K562 (cell line): ENCODE measurements around the gene TMEFF1. TPM values are rescaled to one million over a fixed set of nuclear protein-coding genes. Genes with fewer than 3 reads are reported as not detected.
A peak's percentile ranks its signal among the peaks of the same experiment; 100 is the strongest.

ENCODE experiments used
- ATAC-seq: fragments of 200-7000 bp; cut with Tn5 transposase; 3 replicates; pipeline ENCODE4 v1.9.1; 2020; ENCODE audit warnings: moderate library complexity
- BruUV-seq: library from RNA; stranded (reverse); fragments of 400-500 nt; replicated peaks from 2 replicates; lab custom pipeline; 2021; lab: Mats Ljungman, UMichigan
- CTCF ChIA-PET: fragments of 300-600 bp; formaldehyde crosslinking; extraction: SDS; loops from one replicate; lab custom pipeline; 2021; ENCODE audit warnings: low intra/inter-chr PET ratio; lab: Yijun Ruan, JAX
- POLR2A ChIA-PET: fragments of 300-600, 350-650 bp; sonication (Branson Sonifier 250); formaldehyde crosslinking; extraction: SDS; loops from one replicate; lab custom pipeline; 2021; ENCODE audit warnings: antibody characterized with exemption, inconsistent platforms; lab: Yijun Ruan, JAX
- DNase-seq, 4 experiments: peaks; one replicate each; pipeline versions ENCODE4 v3.0.0 to v3.0.0-alpha.2; 2011 to 2018; ENCODE audit warnings: low spot score in 3 of 4, mixed read lengths in 3 of 4; ENCODE audit errors: extremely low read depth in 1 of 4
- FAIRE-seq: peaks from 2 replicates; lab custom pipeline; 2011; peaks lifted over from hg19 to GRCh38; lab: Jason Lieb, UNC
- H2AFZ ChIP-seq: 2 replicates; pipeline ENCODE4 v1.6.0; 2011; ENCODE audit warnings: low read depth, low read length, control low read depth, inconsistent platforms
- H3K27ac ChIP-seq: fragments of 200-600 bp; 3 replicates; pipeline ENCODE4 v1.8.0; 2011; ENCODE audit warnings: low read depth, mild to moderate bottlenecking, control low read depth, inconsistent platforms, low read length, moderate library complexity, mixed read lengths; ENCODE audit errors: extremely low read depth
- H3K27me3 ChIP-seq, 2 experiments: fragments of 300-600 bp in 1 of 2; 2 replicates in 1 of 2; 3 replicates in 1 of 2; pipeline versions ENCODE4 v1.6.0 to v1.8.0; 2011; ENCODE audit warnings: inconsistent platforms in 2 of 2, low read length in 2 of 2, mild to moderate bottlenecking in 1 of 2, mixed read lengths in 1 of 2, moderate library complexity in 1 of 2; ENCODE audit not compliant: control insufficient read depth in 2 of 2, insufficient read depth in 2 of 2
- H3K36me3 ChIP-seq: fragments of 300-600 bp; 3 replicates; pipeline ENCODE4 v1.8.0; 2011; ENCODE audit warnings: mild to moderate bottlenecking, low read length, inconsistent platforms; ENCODE audit not compliant: control insufficient read depth, insufficient read depth
- H3K4me1 ChIP-seq, 2 experiments: fragments of 200-600 bp in 1 of 2; replicated peaks in 1 of 2; 2 replicates in 1 of 2; 3 replicates in 1 of 2; pipeline versions ENCODE4 v1.5.1 to v1.8.0; 2011; ENCODE audit warnings: inconsistent platforms in 2 of 2, low read length in 2 of 2, mild to moderate bottlenecking in 1 of 2, mixed read lengths in 1 of 2, moderate library complexity in 1 of 2; ENCODE audit not compliant: control insufficient read depth in 2 of 2, insufficient read depth in 2 of 2
- H3K4me2 ChIP-seq: 2 replicates; pipeline ENCODE4 v1.6.1; 2011; ENCODE audit warnings: low read length, control low read depth, inconsistent platforms, mixed read lengths; ENCODE audit not compliant: insufficient read depth
- H3K4me3 ChIP-seq: fragments of 200-600 bp; sonication (generic), shearing (Covaris generic); 2 replicates; pipeline ENCODE4 v1.5.1; 2016; ENCODE audit warnings: control low read depth, inconsistent platforms
- H3K79me2 ChIP-seq: fragments of 200-600 bp; 3 replicates; pipeline ENCODE4 v1.8.0; 2011; ENCODE audit warnings: low read length, inconsistent platforms; ENCODE audit not compliant: control insufficient read depth, insufficient read depth
- H3K9ac ChIP-seq, 2 experiments: 2 replicates each; pipeline versions ENCODE4 v1.6.0 to v1.6.1; 2011; ENCODE audit warnings: low read depth in 2 of 2, low read length in 2 of 2, control low read depth in 1 of 2, inconsistent platforms in 1 of 2, mild to moderate bottlenecking in 1 of 2, mixed read lengths in 1 of 2; ENCODE audit not compliant: insufficient read depth in 1 of 2
- H3K9me1 ChIP-seq: one replicate; pipeline ENCODE4 v1.6.0; 2011; ENCODE audit warnings: inconsistent platforms, mild to moderate bottlenecking, low read length, moderate library complexity; ENCODE audit not compliant: control insufficient read depth, insufficient read depth
- H3K9me3 ChIP-seq: replicated peaks from 2 replicates; pipeline ENCODE4 v1.5.1; 2011; ENCODE audit warnings: low read depth, low read length, inconsistent platforms; ENCODE audit not compliant: control insufficient read depth, insufficient read depth
- H4K20me1 ChIP-seq: replicated peaks from 2 replicates; pipeline ENCODE4 v1.6.1; 2011; ENCODE audit warnings: low read length, inconsistent platforms, mixed read lengths; ENCODE audit not compliant: control insufficient read depth, insufficient read depth
- CEBPB ChIP-seq: fragments of 450-650 bp; IDR thresholded peaks from 2 replicates; pipeline ENCODE4 v1.6.1; 2016; ENCODE audit warnings: missing genetic modification characterization, missing compliant biosample characterization
- CEBPG ChIP-seq, 3 experiments: fragments of 200-800 bp in 1 of 3; sonication (Bioruptor generic) in 1 of 3; sonication (generic) in 1 of 3; formaldehyde crosslinking in 1 of 3; IDR thresholded peaks in 2 of 3; conservative IDR thresholded peaks in 1 of 3; 2 replicates each; pipeline versions ENCODE4 v1.6.1 to v1.8.0; 2016 to 2022; ENCODE audit warnings: missing compliant biosample characterization in 2 of 3, missing genetic modification characterization in 2 of 3, mild to moderate bottlenecking in 1 of 3, missing genetic modification reagents in 1 of 3
- ESRRA ChIP-seq: fragments of 450-650 bp; IDR thresholded peaks from 2 replicates; pipeline ENCODE4 v1.6.1; 2014; ENCODE audit warnings: low read depth, mild to moderate bottlenecking, moderate library complexity, borderline replicate concordance
- SAFB ChIP-seq: fragments of 200-400 bp; formaldehyde crosslinking; IDR thresholded peaks from 2 replicates; pipeline ENCODE4 v1.6.1; 2017; ENCODE audit warnings: low read depth, low read length, borderline replicate concordance
- ZNF644 ChIP-seq: fragments of 200-800 bp; sonication (Bioruptor generic); IDR thresholded peaks from 2 replicates; pipeline ENCODE4 v1.6.1; 2016; ENCODE audit warnings: low read depth, missing genetic modification characterization, missing compliant biosample characterization
- WGBS: fragments of 100-300 bp; shearing (Covaris generic); methylation state at CpG from one replicate; pipeline ENCODE4 v1.1.6; 2016; ENCODE audit warnings: low coverage, mixed read lengths; ENCODE audit not compliant: insufficient coverage; ENCODE audit errors: missing lambda C conversion rate; 5-methylcytosine and 5-hydroxymethylcytosine counted together
- in situ Hi-C: fragments of 300-500 bp; cut with MboI; formaldehyde crosslinking; loops from 4 replicates; pipeline ENCODE4 v1.15.0; 2018; ENCODE audit warnings: inconsistent platforms, mixed read lengths
- intact Hi-C: fragments of 100-400 bp; cut with micrococcal nuclease; formaldehyde crosslinking; loops from 2 replicates; pipeline ENCODE4 v1.14.2; 2022
- polyA plus RNA-seq, 8 experiments: library from polyadenylated mRNA; depleted of rRNA in 4 of 8; stranded (reverse) in 5 of 8; unstranded in 3 of 8; fragments of >200 nt; fragmentation: Nextera tagmentation in 2 of 8; fragmentation: Illumina TruSeq in 1 of 8; extraction: Ambion mirVana in 2 of 8; extraction: Trizol in 1 of 8; gene quantifications; 2 replicates each; pipeline versions ENCODE4 v1.2.1 to v1.2.3, GENCODE V29; 2011 to 2014; ENCODE audit warnings: inconsistent platforms in 1 of 8, missing spikeins in 1 of 8
- total RNA-seq, 7 experiments: library from RNA; depleted of rRNA in 6 of 7; stranded (reverse); fragments of >200 nt in 6 of 7; fragmentation: Illumina TruSeq in 2 of 7; extraction: Trizol in 2 of 7; gene quantifications; 2 replicates each; pipeline versions ENCODE4 v1.2.1 to v1.2.3, GENCODE V29; 2011 to 2021; ENCODE audit warnings: low replicate concordance in 1 of 7

TMEFF1 gene
- total and polyA plus RNA-seq, 9 of the 15 experiments (the other 6 are each of a cell fraction or from before 2014, with no cell fraction given) = 0.07 to 1.1 (median 0.28) TPM; not detected in 2

DNA sequence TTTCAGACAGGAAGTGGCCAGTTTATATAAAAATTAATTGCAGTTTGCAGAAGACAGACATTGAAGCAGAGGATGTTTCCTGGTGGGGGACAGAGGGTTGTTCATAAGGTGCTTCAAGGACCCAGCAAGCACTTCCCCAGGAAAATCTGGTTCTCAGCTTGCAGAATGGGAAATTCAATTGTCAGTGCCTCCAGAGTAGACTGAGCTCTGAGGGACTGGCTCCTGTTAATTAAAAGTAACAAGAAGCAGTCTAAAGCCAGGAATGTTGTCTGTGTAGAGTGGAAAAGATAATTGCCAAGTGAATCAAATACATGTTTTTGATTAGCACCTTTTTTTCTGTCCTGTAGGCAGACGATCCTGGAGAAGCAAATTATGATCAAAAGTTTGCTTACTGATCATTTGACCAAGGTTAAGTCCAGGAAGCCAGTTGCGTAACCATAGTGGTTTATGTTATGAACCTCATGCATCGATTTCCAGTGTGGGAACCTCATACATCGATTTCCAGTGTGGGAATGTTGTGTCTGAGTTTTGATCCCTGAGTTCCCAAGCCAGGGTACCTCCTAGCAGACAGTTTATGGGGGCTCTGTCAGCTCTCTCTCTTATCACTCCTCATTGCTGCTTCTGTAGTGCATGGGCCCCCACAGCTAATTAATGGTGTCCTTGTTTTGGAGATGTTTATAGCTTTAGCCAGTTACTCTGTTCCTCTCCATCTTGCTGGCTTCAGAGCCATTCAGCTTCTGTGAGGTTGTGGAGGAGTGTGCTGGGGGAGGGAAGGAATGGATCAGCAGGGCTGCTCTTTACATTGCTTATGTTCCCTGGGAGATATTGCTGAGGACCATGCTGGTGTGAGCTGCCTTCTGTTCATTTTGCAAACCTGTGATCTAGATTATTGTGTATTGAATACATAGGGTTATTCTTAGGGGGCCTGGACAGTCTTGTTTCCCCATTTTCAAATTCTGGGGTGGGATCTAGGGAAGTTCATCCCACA is 28.9 kb upstream of the TMEFF1 start:
- in situ Hi-C loops = no loop called here
- no peaks in the 10 kb centered on the region for H3K9me1 ChIP-seq
- BruUV-seq = no TSS peak
- WGBS = 58% methylated on average over 4 of the region's 4 CpGs
- peaks cover 34% of the 10 kb centered on the region; the same call in 2 of the 3 replicates for H3K36me3 ChIP-seq
- H4K20me1 ChIP-seq = no peaks in the 10 kb centered on the region
- no peak overlapping the region for H2AFZ ChIP-seq
- no peak overlapping the region for H3K4me2 ChIP-seq
- TF ChIP-seq SAFB (no peak), ZNF644 (no peak), ESRRA (no peak), CEBPG (CRISPR knock-in tag; IDR thresholded peaks at IDR 0.05) (peak; percentile 30; the same call in 1 of the 2 replicates), CEBPG (tag; conservative IDR thresholded peaks at IDR 0.05 in 1 of 2, IDR thresholded peaks at IDR 0.05 in 1 of 2) (peak; percentile 28 to 63; a peak in 2 of 4 replicates), CEBPB (tag) (peak; percentile 84)
- ATAC-seq = peak; percentile 53
- no peak overlapping the region for H3K4me3 ChIP-seq
- H3K4me1 ChIP-seq = no peaks in the 10 kb centered on the region
- H3K9ac ChIP-seq = no peak overlapping the region
- FAIRE-seq = no peak
- no peaks in the 10 kb centered on the region for H3K9me3 ChIP-seq
- H3K27ac ChIP-seq = no peak overlapping the region
- ChIA-PET POLR2A (interaction anchor here (0.6 to 0.8 kb wide), 2 partner anchors 10 to 31 kb away, joined by 3 read pairs; no protein-coding TSS in a partner anchor), CTCF (no interaction called here)
- intact Hi-C loops = no loop called here
- no peaks in the 10 kb centered on the region for H3K27me3 ChIP-seq
- DNase-seq = no peak
- H3K79me2 ChIP-seq = peaks cover 7% of the 10 kb centered on the region; the same call in 1 of the 3 replicates
